Measurements from ENCODE around the gene STKLD1.
A peak's percentile ranks its signal among the peaks of the same experiment; 100 is the strongest.

STKLD1 gene

DNA sequence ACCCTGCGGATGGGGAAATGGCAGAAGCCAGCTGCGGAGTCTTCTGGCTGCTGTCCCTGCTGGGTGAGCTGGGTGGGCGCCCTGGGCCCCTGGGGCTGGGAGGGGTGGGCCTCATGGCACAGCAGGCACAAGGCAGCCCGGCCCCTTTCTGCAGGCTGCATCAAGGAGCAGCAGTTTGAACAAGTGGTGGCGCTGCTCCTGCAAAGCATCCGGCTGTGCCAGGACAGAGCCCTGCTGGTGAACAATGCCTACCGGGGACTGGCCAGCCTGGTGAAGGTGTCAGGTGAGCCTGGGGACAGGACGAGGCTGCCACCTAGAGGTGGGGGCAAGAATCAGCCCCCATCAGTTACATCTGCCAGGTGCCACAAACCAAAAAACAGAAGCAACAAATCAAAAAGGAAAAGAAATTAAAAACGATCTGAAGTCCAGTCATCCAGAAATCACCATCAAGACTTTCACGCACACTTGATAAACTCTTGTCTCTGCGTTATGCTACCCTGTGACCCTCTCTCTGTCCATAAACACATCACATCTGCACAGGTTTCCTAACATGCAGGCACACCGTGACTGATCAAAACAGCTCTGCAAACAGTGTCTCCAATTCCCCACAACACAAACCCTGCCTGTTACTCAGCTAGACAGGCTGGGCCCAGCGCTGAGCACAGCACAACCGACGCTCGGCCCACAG lies 27.7 kb downstream of the STKLD1 start:
- no peak for DNase-seq (ENCODE audit: low spot score)
- no peak overlapping the region for H3K4me3 ChIP-seq
- TF ChIP-seq, protein P1, sequence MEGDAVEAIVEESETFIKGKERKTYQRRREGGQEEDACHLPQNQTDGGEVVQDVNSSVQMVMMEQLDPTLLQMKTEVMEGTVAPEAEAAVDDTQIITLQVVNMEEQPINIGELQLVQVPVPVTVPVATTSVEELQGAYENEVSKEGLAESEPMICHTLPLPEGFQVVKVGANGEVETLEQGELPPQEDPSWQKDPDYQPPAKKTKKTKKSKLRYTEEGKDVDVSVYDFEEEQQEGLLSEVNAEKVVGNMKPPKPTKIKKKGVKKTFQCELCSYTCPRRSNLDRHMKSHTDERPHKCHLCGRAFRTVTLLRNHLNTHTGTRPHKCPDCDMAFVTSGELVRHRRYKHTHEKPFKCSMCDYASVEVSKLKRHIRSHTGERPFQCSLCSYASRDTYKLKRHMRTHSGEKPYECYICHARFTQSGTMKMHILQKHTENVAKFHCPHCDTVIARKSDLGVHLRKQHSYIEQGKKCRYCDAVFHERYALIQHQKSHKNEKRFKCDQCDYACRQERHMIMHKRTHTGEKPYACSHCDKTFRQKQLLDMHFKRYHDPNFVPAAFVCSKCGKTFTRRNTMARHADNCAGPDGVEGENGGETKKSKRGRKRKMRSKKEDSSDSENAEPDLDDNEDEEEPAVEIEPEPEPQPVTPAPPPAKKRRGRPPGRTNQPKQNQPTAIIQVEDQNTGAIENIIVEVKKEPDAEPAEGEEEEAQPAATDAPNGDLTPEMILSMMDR (IDR thresholded peaks at IDR 0.05): no peak
- no peak overlapping the region for H3K27ac ChIP-seq

DNA sequence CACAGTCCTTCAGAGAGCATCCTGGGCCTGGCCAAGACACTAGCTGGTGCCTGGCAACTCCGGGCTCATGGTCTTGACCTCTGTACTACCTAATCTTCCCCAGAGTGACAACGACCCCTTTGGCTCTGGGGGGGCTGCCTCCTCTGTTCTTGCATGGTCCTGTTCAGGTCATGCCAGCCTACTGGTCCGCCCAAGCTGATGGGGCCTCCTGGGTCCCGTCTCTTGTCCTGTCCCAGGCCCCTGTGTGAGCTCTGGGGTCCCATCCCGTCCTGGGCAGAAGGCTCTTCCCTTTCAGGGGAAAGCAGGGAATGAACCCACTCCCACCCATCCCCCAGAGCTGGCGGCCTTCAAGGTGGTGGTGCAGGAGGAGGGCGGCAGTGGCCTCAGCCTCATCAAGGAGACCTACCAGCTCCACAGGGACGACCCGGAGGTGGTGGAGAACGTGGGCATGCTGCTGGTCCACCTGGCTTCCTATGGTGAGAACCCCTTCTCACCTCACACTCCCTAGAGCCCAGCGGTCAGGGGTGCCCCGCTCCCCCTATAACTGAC lies 28.4 kb downstream of the STKLD1 start:
- TF ChIP-seq, protein P1 (IDR thresholded peaks at IDR 0.05): no peak
- DNase-seq (ENCODE audit: low spot score): no peak
- Histone ChIP-seq H3K4me3 (no peak overlapping the region), H3K27ac (no peak overlapping the region)

DNA sequence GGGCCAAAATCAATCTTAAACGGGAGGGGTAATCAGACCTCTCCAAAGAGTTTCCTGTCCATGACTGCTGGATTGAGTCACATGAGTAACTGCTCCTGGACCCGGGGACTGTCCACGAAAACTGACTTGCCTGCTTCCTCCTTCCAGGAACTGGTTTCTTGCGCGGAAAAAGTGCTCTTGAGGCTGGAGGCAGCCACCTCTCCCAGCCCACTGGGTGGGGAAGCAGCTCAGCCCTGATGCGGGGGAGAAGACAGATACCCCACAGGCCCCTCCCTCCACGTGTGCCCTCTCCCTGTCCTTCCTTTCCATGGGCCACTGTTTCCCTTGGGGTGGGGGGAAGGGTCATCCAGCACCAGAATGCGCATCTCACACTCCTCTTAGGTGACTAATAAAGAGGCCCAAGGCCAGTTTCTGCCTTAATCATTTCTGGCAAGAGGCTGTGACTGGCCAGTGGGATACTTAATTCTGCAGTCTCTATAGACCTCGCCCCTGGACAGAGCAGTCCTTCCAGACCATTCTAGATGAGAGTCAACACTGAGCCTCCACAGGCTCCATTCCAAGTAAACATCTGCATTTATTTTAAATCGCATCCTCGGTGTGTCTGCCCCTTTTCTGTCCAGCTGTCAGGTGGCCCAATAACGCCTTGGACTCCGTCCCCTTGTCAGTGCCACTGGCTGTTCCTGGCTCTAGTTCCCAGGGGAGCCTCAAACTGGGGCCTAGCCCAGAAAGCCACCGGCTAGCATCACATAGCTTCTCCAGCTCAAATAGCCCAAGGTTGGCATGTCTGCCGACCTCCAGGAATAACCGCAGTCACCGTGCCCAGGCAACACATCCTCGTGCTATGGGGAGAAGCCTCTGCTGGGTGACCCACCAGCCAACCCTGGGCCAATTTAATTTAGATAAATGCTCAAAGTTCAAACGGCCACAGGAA lies 29.6 kb downstream of the STKLD1 start:
- TF ChIP-seq, protein P1 (IDR thresholded peaks at IDR 0.05): no peak
- no peak overlapping the region for H3K27ac ChIP-seq
- DNase-seq (ENCODE audit: low spot score): no peak

DNA sequence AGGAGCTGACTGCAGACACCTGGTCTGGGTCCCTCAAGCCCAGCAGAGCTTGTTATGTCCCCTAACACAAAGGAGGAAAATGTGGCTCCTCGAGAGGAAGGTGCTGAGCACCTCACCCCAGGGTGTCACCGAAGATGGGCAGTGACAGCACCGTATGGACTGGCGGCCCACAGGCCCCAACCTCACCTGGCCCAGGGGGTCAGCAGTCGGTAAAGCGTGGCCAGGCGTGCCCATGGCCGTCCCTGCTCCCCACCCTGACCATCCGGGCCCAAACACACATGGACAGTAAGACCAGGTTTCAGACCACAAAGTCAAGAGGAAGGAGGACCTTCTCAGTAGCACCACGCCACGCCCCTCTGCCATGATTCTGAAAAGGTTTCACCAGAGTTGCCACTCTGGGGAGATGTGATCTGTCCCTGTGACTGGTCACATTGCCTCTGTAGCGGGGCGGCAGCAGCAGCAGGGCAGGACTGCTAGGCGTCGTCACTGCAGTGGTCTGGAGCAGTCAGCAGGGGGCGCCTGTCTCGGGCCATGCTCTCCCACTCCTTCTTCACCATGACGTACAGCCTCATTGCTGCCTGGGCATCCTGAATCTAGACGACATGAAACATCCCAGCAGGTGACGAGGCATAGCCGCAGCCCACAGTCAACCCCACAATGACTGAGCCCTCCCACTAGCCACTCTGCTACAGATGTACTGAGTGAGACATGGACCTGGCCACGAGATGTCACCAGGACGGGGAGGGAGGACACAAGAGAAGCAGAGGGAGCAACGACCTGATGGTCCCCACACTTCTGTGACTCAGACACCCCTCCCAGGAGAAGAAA lies 30.5 kb downstream of the STKLD1 start:
- Histone ChIP-seq H3K27ac (no peak overlapping the region), H3K4me3 (no peak overlapping the region)
- peak; percentile 79 for DNase-seq (ENCODE audit: low spot score)
- TF ChIP-seq, protein P1 (IDR thresholded peaks at IDR 0.05): peak; percentile 79

More for the DNA sequence above, 29.6 kb downstream of the STKLD1 start:
- no peak overlapping the region for H3K4me3 ChIP-seq

DNA sequence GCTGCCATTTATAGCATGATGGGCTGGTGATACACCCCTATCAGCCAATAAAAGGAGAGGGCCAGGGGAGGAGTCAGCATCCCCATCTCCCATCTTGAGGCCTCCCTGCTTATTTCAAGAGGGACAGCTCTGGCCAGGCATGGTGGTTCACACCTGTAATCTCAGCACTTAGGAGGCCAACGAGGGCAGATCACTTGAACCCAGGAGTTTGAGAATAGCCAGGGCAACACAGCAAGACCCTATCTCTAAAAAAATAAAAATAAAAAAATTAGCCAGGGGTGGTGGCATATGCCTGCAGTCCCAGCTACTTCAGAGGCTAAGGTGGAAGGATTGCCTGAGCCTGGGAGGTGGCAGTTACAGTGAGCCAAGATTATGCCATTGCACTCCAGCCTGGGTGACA lies 31.9 kb downstream of the STKLD1 start:
- Histone ChIP-seq H3K27ac (no peak overlapping the region), H3K4me3 (no peak overlapping the region)
- DNase-seq (ENCODE audit: low spot score): no peak
- TF ChIP-seq, protein P1 (IDR thresholded peaks at IDR 0.05): no peak

DNA sequence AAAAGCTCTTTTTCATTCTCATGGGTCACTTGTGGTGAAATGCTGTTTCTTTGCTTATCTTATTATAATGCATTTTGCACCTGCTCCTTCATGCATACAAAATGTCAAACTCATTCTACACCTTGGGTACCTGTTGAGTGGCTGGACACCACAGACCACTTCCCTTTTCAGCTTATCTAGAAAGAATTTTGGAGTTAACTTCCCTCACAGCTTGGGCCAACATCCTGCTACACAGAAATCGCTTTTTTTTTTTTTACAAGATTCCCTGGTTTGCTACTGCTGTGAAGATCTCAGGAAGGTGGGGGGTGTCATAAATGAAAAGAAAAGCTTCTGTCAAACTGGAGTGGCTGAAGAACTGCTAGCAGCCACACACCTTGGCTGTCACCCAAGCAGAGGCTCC lies 39.0 kb downstream of the STKLD1 start:
- TF ChIP-seq, protein P1 (IDR thresholded peaks at IDR 0.05): no peak

More for the DNA sequence above, 39.0 kb downstream of the STKLD1 start:
- no peak for DNase-seq (ENCODE audit: low spot score)
- Histone ChIP-seq H3K27ac (no peak overlapping the region), H3K4me3 (no peak overlapping the region)
